ENCODE results near the gene WDR33.

The WDR33 gene

GRCh38 chr2:127768775-127769479 lies 42.0 kb downstream of the WDR33 start:
- Mint-ChIP-seq H3K9me3 (no peaks in the 10 kb centered on the region), H3K4me1 (peaks cover 14% of the 10 kb centered on the region), H3K27me3 (ENCODE audit: low read depth, poor library complexity) (no peaks in the 10 kb centered on the region), H3K36me3 (ENCODE audit: low read depth) (peaks cover 48% of the 10 kb centered on the region), H3K27ac (peak overlapping the region; percentile 80), H3K4me3 (no peak overlapping the region)
- no peak for DNase-seq
- TF ChIP-seq, protein P1, sequence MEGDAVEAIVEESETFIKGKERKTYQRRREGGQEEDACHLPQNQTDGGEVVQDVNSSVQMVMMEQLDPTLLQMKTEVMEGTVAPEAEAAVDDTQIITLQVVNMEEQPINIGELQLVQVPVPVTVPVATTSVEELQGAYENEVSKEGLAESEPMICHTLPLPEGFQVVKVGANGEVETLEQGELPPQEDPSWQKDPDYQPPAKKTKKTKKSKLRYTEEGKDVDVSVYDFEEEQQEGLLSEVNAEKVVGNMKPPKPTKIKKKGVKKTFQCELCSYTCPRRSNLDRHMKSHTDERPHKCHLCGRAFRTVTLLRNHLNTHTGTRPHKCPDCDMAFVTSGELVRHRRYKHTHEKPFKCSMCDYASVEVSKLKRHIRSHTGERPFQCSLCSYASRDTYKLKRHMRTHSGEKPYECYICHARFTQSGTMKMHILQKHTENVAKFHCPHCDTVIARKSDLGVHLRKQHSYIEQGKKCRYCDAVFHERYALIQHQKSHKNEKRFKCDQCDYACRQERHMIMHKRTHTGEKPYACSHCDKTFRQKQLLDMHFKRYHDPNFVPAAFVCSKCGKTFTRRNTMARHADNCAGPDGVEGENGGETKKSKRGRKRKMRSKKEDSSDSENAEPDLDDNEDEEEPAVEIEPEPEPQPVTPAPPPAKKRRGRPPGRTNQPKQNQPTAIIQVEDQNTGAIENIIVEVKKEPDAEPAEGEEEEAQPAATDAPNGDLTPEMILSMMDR (IDR thresholded peaks at IDR 0.05): no peak

- Mint-ChIP-seq H3K9me3 (no peaks in the 10 kb centered on the region), H3K4me3 (no peak overlapping the region), H3K4me1 (no peaks in the 10 kb centered on the region), H3K27me3 (ENCODE audit: low read depth, poor library complexity) (no peaks in the 10 kb centered on the region), H3K27ac (no peak overlapping the region), H3K36me3 (ENCODE audit: low read depth) (peaks cover 76% of the 10 kb centered on the region)
- TF ChIP-seq, protein P1 (IDR thresholded peaks at IDR 0.05): no peak
- DNase-seq: no peak
Measured at GRCh38 chr2:127763776-127764175, 47.2 kb downstream of the WDR33 start.

DNA sequence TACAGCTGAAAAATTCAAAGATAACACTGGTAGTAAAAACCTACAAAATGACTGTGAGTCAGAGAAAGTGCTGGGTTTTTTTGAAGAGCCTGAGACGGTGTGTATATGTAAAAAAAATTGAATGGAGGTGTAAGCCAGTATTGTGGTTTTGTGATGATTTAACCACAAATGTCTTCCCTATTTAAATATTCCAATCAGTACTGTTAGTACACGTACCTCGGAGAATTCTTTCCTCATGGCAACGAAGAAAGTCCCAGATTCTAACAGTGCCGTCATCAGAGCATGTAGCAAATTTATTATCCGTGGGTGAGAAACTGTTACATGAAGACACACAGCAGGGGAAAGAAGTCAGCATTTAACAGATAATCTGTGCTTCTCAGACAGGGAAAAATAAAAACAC lies 48.1 kb downstream of the WDR33 start:
- peaks cover 75% of the 10 kb centered on the region for H3K36me3 Mint-ChIP-seq (ENCODE audit: low read depth)
- H3K9me3 Mint-ChIP-seq: no peaks in the 10 kb centered on the region
- no peak for DNase-seq

GRCh38 chr2:127762441-127762840 lies 48.5 kb downstream of the WDR33 start:
- H3K36me3 Mint-ChIP-seq (ENCODE audit: low read depth): peaks cover 73% of the 10 kb centered on the region
- no peaks in the 10 kb centered on the region for H3K9me3 Mint-ChIP-seq
- H3K4me3 Mint-ChIP-seq: no peak overlapping the region
- TF ChIP-seq, protein P1 (IDR thresholded peaks at IDR 0.05): no peak
- no peaks in the 10 kb centered on the region for H3K27me3 Mint-ChIP-seq (ENCODE audit: low read depth, poor library complexity)
- no peak overlapping the region for H3K27ac Mint-ChIP-seq
- DNase-seq: no peak
- no peaks in the 10 kb centered on the region for H3K4me1 Mint-ChIP-seq

More for the DNA sequence above, 48.1 kb downstream of the WDR33 start:
- Mint-ChIP-seq H3K4me1 (no peaks in the 10 kb centered on the region), H3K4me3 (no peak overlapping the region), H3K27me3 (ENCODE audit: low read depth, poor library complexity) (no peaks in the 10 kb centered on the region), H3K27ac (no peak overlapping the region)
- TF ChIP-seq, protein P1 (IDR thresholded peaks at IDR 0.05): no peak

DNA sequence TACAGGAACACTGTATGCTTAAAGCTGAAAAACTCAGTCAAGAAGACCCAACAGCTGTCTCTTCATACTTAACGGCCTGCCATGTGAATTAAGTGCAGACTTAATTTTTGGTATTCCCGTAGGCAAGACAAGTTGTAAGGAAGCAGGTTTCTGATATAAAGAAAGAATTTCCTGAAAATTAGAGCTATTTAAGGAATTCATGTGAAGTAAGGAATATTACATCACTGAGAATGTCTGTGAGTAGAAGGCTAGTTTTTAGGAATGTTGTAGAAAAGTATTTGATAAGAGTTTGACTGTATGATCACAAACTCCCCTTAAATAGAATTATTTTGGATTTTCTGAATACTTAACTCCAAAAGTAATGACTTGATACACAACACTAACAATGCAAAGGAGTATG lies 51.0 kb downstream of the WDR33 start:
- TF ChIP-seq, protein P1 (IDR thresholded peaks at IDR 0.05): no peak
- no peak for DNase-seq
- Mint-ChIP-seq H3K36me3 (ENCODE audit: low read depth) (peaks cover 53% of the 10 kb centered on the region), H3K27me3 (ENCODE audit: low read depth, poor library complexity) (no peaks in the 10 kb centered on the region), H3K9me3 (no peaks in the 10 kb centered on the region), H3K27ac (no peak overlapping the region), H3K4me1 (no peaks in the 10 kb centered on the region), H3K4me3 (no peak overlapping the region)

GRCh38 chr2:127754186-127754585 lies 56.8 kb downstream of the WDR33 start:
- no peak for DNase-seq
- H3K27me3 Mint-ChIP-seq (ENCODE audit: low read depth, poor library complexity): no peaks in the 10 kb centered on the region
- no peak overlapping the region for H3K27ac Mint-ChIP-seq
- no peak overlapping the region for H3K4me3 Mint-ChIP-seq
- H3K9me3 Mint-ChIP-seq: no peaks in the 10 kb centered on the region
- no peaks in the 10 kb centered on the region for H3K4me1 Mint-ChIP-seq
- peaks cover 26% of the 10 kb centered on the region for H3K36me3 Mint-ChIP-seq (ENCODE audit: low read depth)
- TF ChIP-seq, protein P1 (IDR thresholded peaks at IDR 0.05): no peak

All from nephron progenitor cell (in vitro differentiated cells).